IPS-18c (cell line): ENCODE data around the gene EFNB2.

Source experiments
- H3K4me3 ChIP-seq: 2 replicates; pipeline ENCODE4 v1.7.0; 2013; ENCODE audit warnings: low read depth, mild to moderate bottlenecking, low read length, moderate library complexity; ENCODE audit not compliant: insufficient read depth
- H3K9me3 ChIP-seq: one replicate; pipeline ENCODE4 v1.6.1; 2013; ENCODE audit warnings: mild to moderate bottlenecking, low read length, moderate library complexity; ENCODE audit not compliant: control insufficient read depth, insufficient read depth

The EFNB2 gene

GRCh38 chr13:106515635-106516254 lies 19.7 kb downstream of the EFNB2 start:
- Histone ChIP-seq H3K4me3 (no peak overlapping the region), H3K9me3 (no peaks in the 10 kb centered on the region)

- no peaks in the 10 kb centered on the region for H3K9me3 ChIP-seq
- no peak overlapping the region for H3K4me3 ChIP-seq
Observed at GRCh38 chr13:106514928-106515634, 20.4 kb downstream of the EFNB2 start.

- Histone ChIP-seq H3K9me3 (no peaks in the 10 kb centered on the region), H3K4me3 (no peak overlapping the region)
Observed at GRCh38 chr13:106513025-106513983, 22.2 kb downstream of the EFNB2 start.

GRCh38 chr13:106507560-106508274 lies 27.7 kb downstream of the EFNB2 start:
- H3K9me3 ChIP-seq: no peaks in the 10 kb centered on the region
- H3K4me3 ChIP-seq: no peak overlapping the region

GRCh38 chr13:106506286-106506685 lies 29.2 kb downstream of the EFNB2 start:
- H3K9me3 ChIP-seq: no peaks in the 10 kb centered on the region
- no peak overlapping the region for H3K4me3 ChIP-seq

- H3K9me3 ChIP-seq: no peaks in the 10 kb centered on the region
- H3K4me3 ChIP-seq: no peak overlapping the region
Observed at GRCh38 chr13:106505732-106506131, 29.7 kb downstream of the EFNB2 start.

- H3K9me3 ChIP-seq: no peaks in the 10 kb centered on the region
- no peak overlapping the region for H3K4me3 ChIP-seq
Observed at GRCh38 chr13:106505295-106505694, 30.2 kb downstream of the EFNB2 start.

GRCh38 chr13:106503730-106504453 lies 31.6 kb downstream of the EFNB2 start:
- no peak overlapping the region for H3K4me3 ChIP-seq
- no peaks in the 10 kb centered on the region for H3K9me3 ChIP-seq

GRCh38 chr13:106503272-106503671 lies 32.2 kb downstream of the EFNB2 start:
- no peak overlapping the region for H3K4me3 ChIP-seq
- H3K9me3 ChIP-seq: no peaks in the 10 kb centered on the region

- Histone ChIP-seq H3K4me3 (no peak overlapping the region), H3K9me3 (no peaks in the 10 kb centered on the region)
Observed at GRCh38 chr13:106500445-106500844, 35.0 kb downstream of the EFNB2 start.

GRCh38 chr13:106499896-106500295 lies 35.6 kb downstream of the EFNB2 start:
- no peaks in the 10 kb centered on the region for H3K9me3 ChIP-seq
- H3K4me3 ChIP-seq: no peak overlapping the region

GRCh38 chr13:106499113-106499512 lies 36.3 kb downstream of the EFNB2 start:
- Histone ChIP-seq H3K9me3 (no peaks in the 10 kb centered on the region), H3K4me3 (no peak overlapping the region)

GRCh38 chr13:106498571-106498970 lies 36.9 kb downstream of the EFNB2 start:
- Histone ChIP-seq H3K4me3 (no peak overlapping the region), H3K9me3 (no peaks in the 10 kb centered on the region)

GRCh38 chr13:106498158-106498557 lies 37.3 kb downstream of the EFNB2 start:
- H3K9me3 ChIP-seq: no peaks in the 10 kb centered on the region
- no peak overlapping the region for H3K4me3 ChIP-seq

GRCh38 chr13:106497079-106497478 lies 38.4 kb downstream of the EFNB2 start:
- H3K9me3 ChIP-seq: no peaks in the 10 kb centered on the region
- H3K4me3 ChIP-seq: no peak overlapping the region

- no peak overlapping the region for H3K4me3 ChIP-seq
- H3K9me3 ChIP-seq: no peaks in the 10 kb centered on the region
Observed at GRCh38 chr13:106496072-106496997, 39.1 kb downstream of the EFNB2 start.
